ENCODE results near the gene PP2D1. TPM values are rescaled to one million over a fixed set of nuclear protein-coding genes. Genes with fewer than 3 reads are reported as not detected.
A peak's percentile ranks its signal among the peaks of the same experiment; 100 is the strongest.

PP2D1 gene
- total RNA-seq, 1 experiment from 2014 or later: not detected

- H3K4me3 ChIP-seq (replicated peaks in 1 of 2; ENCODE audit: low read depth in 1 of 2, low read length in 2 of 2): peak overlapping the region; percentile 54 to 64
- no peak for TF ChIP-seq POLR2AphosphoS5 (IDR thresholded peaks at IDR 0.05; ENCODE audit: low read depth, low read length)
- no peak for TF ChIP-seq EGR1 (IDR thresholded peaks at IDR 0.05; ENCODE audit: low read depth)
- no peak for TF ChIP-seq RAD21 (IDR thresholded peaks at IDR 0.05; ENCODE audit: low read depth)
- no peak for TF ChIP-seq CTCF (IDR thresholded peaks at IDR 0.05 in 2 of 3, conservative IDR thresholded peaks at IDR 0.05 in 1 of 3; ENCODE audit: borderline replicate concordance in 1 of 3, insufficient read depth in 1 of 3, low read depth in 2 of 3, low read length in 2 of 3)
- no peak for DNase-seq (ENCODE audit: low read depth, low spot score)
- peaks cover 8 to 20% of the 10 kb centered on the region in 2 experiments; a peak in 3 of 4 replicates for H3K4me1 ChIP-seq (ENCODE audit: control insufficient read depth in 1 of 2, insufficient read depth in 2 of 2, low read length in 2 of 2)
- H3K79me2 ChIP-seq (ENCODE audit: insufficient read depth, low read length): no peaks in the 10 kb centered on the region
- no TSS peak for BruUV-seq (replicated peaks)
- ChIA-PET CTCF (no interaction called here), POLR2A (no interaction called here), RAD21 (ENCODE audit: low non-redundant PET in 1 of 2, low total read pairs in 2 of 2, uncharacterized antibody in 2 of 2, unreplicated experiment in 2 of 2) (no interaction called here)
- peak overlapping the region; percentile 84 for H3K4me2 ChIP-seq (ENCODE audit: low read length)
- intact Hi-C loops (cut with micrococcal nuclease): no loop called here
- H2AFZ ChIP-seq (ENCODE audit: low read depth, low read length, poor library complexity, severe bottlenecking): peak overlapping the region; percentile 96
- no peak for ATAC-seq
- H3K9ac ChIP-seq (ENCODE audit: low read length): no peak overlapping the region
- H3K36me3 ChIP-seq (ENCODE audit: control insufficient read depth in 1 of 2, insufficient read depth in 2 of 2, low read length in 2 of 2): no peaks in the 10 kb centered on the region
- no peaks in the 10 kb centered on the region for H3K9me2 ChIP-seq (ENCODE audit: insufficient read depth)
- H4K20me1 ChIP-seq (ENCODE audit: insufficient read depth): no peaks in the 10 kb centered on the region
- no peak overlapping the region for H3K27ac ChIP-seq (ENCODE audit: low read depth, low read length)
- H3K27me3 ChIP-seq (ENCODE audit: insufficient read depth, low read length): no peaks in the 10 kb centered on the region
- H3K9me3 ChIP-seq (ENCODE audit: control insufficient read depth in 1 of 2, insufficient read depth in 1 of 2, low read depth in 1 of 2, low read length in 2 of 2): no peaks in the 10 kb centered on the region
Measured at GRCh38 chr3:20038699-20039465, 26.8 kb upstream of the PP2D1 start.

DNA sequence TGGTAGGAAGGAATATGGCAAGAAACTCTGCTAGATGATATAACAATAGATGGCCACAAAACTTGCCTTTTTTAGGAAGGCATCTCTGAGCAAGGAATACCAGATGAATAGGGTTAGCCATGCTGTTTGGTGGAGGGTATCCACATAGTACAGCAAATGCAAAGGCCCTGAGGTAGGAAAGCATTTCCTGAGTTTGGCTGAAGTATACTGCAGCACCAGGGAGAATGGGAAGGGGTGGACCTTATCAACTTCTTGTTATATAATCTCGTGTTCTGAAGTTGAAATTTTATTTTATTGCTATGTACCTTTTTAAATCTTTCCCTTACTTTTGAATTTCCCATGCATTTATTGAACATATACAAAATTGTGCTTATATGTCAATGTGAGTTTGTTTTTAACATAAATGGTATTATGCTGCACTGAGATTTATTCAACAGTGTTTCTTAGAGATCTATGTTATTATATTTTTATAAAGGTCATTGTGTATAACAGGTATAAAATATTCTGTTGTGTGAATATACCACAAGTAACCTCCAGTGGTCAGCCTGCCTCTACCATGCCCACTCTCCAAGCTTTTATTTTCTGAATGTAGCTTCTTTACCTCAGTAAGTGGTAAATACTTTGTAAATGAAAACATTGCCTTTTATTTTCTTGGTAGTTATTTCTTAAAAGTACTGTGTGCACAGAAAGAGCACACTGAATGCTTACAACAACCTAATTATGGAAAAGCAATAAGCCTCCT, 25.4 kb upstream of the PP2D1 start:
- H3K9ac ChIP-seq (ENCODE audit: low read length): no peak overlapping the region
- no peaks in the 10 kb centered on the region for H3K9me3 ChIP-seq (ENCODE audit: control insufficient read depth in 1 of 2, insufficient read depth in 1 of 2, low read depth in 1 of 2, low read length in 2 of 2)
- TF ChIP-seq JUND (IDR thresholded peaks at IDR 0.05) (no peak), EZH2phosphoT487 (IDR thresholded peaks at IDR 0.05; ENCODE audit: borderline replicate concordance) (no peak), RAD21 (IDR thresholded peaks at IDR 0.05; ENCODE audit: low read depth) (peak; percentile 29; the same call in 1 of the 2 replicates)
- no peaks in the 10 kb centered on the region for H3K36me3 ChIP-seq (ENCODE audit: control insufficient read depth in 1 of 2, insufficient read depth in 2 of 2, low read length in 2 of 2)
- H3K4me1 ChIP-seq (ENCODE audit: control insufficient read depth in 1 of 2, insufficient read depth in 2 of 2, low read length in 2 of 2): peaks cover 8 to 20% of the 10 kb centered on the region in 2 experiments; a peak in 3 of 4 replicates
- ChIA-PET POLR2A (no interaction called here), CTCF (no interaction called here), RAD21 (ENCODE audit: low non-redundant PET in 1 of 2, low total read pairs in 2 of 2, uncharacterized antibody in 2 of 2, unreplicated experiment in 2 of 2) (no interaction called here)
- H3K27ac ChIP-seq (ENCODE audit: low read depth, low read length): no peak overlapping the region
- ATAC-seq (no peak), DNase-seq (ENCODE audit: low read depth, low spot score) (no peak)
- H2AFZ ChIP-seq (ENCODE audit: low read depth, low read length, poor library complexity, severe bottlenecking): no peak overlapping the region
- no peak overlapping the region for H3K4me3 ChIP-seq (replicated peaks in 1 of 2; ENCODE audit: low read depth in 1 of 2, low read length in 2 of 2)
- H3K79me2 ChIP-seq (ENCODE audit: insufficient read depth, low read length): no peaks in the 10 kb centered on the region
- intact Hi-C loops (cut with micrococcal nuclease): no loop called here
- H3K4me2 ChIP-seq (ENCODE audit: low read length): no peak overlapping the region
- H3K9me2 ChIP-seq (ENCODE audit: insufficient read depth): no peaks in the 10 kb centered on the region
- no TSS peak for BruUV-seq (replicated peaks)
- H3K27me3 ChIP-seq (ENCODE audit: insufficient read depth, low read length): no peaks in the 10 kb centered on the region
- no peaks in the 10 kb centered on the region for H4K20me1 ChIP-seq (ENCODE audit: insufficient read depth)
